HepG2 (cell line): ENCODE results near the gene LRRC32.

Source experiments
- ARNT ChIP-seq: fragments of 450-650 bp; IDR thresholded peaks from 2 replicates; pipeline ENCODE4 v1.6.1; 2017
- HOXA5 ChIP-seq: sonication (generic); formaldehyde crosslinking; IDR thresholded peaks from 2 replicates; pipeline ENCODE4 v1.4.0; 2020; ENCODE audit warnings: missing genetic modification reagents
- MYC ChIP-seq: sonication (generic); formaldehyde crosslinking; IDR thresholded peaks from 2 replicates; pipeline ENCODE4 v1.9.0; 2021; ENCODE audit warnings: missing genetic modification reagents, borderline replicate concordance
- NFE2L1 ChIP-seq: sonication (generic); formaldehyde crosslinking; IDR thresholded peaks from 2 replicates; pipeline ENCODE4 v1.4.0; 2020; ENCODE audit warnings: missing genetic modification reagents, mild to moderate bottlenecking, borderline replicate concordance
- NFKBIZ ChIP-seq: IDR thresholded peaks from 2 replicates; pipeline ENCODE4 v1.6.1; 2018; ENCODE audit warnings: missing genetic modification reagents, missing compliant biosample characterization
- RBAK ChIP-seq: sonication (generic); formaldehyde crosslinking; IDR thresholded peaks from 2 replicates; pipeline ENCODE4 v1.5.1; 2020; ENCODE audit warnings: mild to moderate bottlenecking, missing genetic modification reagents
- RBFOX2 ChIP-seq: fragments of 200-400 bp; formaldehyde crosslinking; IDR thresholded peaks from 2 replicates; pipeline ENCODE4 v1.6.1; 2017; ENCODE audit warnings: low read depth, mild to moderate bottlenecking, low read length
- SRSF1 ChIP-seq: fragments of 200-400 bp; formaldehyde crosslinking; optimal IDR thresholded peaks from 2 replicates; pipeline ENCODE3; 2017; ENCODE audit warnings: mild to moderate bottlenecking, low read depth, low read length, moderate library complexity
- ZNF24 ChIP-seq: fragments of 450-650 bp; IDR thresholded peaks from 2 replicates; pipeline ENCODE4 v1.6.1; 2017; ENCODE audit warnings: antibody characterized with exemption, mild to moderate bottlenecking
- TF ChIP-seq, protein P1 (sequence below), 2 experiments: fragments of 450-650 bp in 1 of 2; sonication (generic) in 1 of 2; formaldehyde crosslinking in 1 of 2; IDR thresholded peaks; 2 replicates each; pipeline versions ENCODE4 v1.6.1 to v1.8.0; 2016 to 2022; ENCODE audit warnings: antibody characterized with exemption in 1 of 2, mild to moderate bottlenecking in 1 of 2, missing genetic modification reagents in 1 of 2
- TF ChIP-seq, protein P2 (sequence below): sonication (generic); formaldehyde crosslinking; IDR thresholded peaks from 2 replicates; pipeline ENCODE4 v1.5.0; 2020; ENCODE audit warnings: mild to moderate bottlenecking, missing genetic modification reagents, moderate library complexity
- TF ChIP-seq, protein P3 (sequence below): IDR thresholded peaks from 2 replicates; pipeline ENCODE4 v1.6.1; 2016; ENCODE audit warnings: control low read depth
- TF ChIP-seq, protein P4 (sequence below): sonication (generic); formaldehyde crosslinking; IDR thresholded peaks from 2 replicates; pipeline ENCODE4 v1.4.0; 2020; ENCODE audit warnings: missing genetic modification reagents

DNA sequence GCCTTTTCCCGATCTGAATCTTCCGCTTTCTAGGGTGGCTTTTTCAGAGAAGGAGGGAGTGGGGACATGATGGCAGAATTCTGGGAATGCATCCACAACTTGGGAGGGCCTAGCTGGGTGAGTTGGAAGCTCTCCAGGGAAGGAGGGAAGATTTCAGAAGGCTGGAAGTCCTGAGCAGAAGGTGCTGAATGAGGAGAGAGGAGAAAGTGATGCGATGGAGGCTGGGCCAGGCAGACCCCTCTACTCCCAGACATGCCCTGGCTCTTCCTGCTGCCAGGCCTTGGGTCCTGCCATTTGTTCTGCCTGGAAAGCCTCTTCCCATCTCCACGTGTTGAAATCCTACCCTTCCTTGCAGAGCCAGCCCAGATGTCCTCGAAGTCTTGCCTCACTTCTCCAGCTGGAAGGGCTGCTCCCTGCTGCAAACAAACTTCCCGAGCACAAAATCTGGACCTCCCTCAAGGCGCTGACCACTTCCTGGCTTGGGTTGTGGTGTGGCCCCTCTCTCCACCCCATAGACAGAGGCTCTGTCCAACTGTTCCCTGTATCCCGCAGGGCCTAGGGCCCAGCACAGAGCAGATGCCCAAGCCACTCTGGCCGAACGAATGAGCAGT is 16.8 kb downstream of the LRRC32 start:
- no peak for TF ChIP-seq ARNT
- TF ChIP-seq ZNF24: no peak
- no peak for TF ChIP-seq RBAK
- TF ChIP-seq, protein P1, sequence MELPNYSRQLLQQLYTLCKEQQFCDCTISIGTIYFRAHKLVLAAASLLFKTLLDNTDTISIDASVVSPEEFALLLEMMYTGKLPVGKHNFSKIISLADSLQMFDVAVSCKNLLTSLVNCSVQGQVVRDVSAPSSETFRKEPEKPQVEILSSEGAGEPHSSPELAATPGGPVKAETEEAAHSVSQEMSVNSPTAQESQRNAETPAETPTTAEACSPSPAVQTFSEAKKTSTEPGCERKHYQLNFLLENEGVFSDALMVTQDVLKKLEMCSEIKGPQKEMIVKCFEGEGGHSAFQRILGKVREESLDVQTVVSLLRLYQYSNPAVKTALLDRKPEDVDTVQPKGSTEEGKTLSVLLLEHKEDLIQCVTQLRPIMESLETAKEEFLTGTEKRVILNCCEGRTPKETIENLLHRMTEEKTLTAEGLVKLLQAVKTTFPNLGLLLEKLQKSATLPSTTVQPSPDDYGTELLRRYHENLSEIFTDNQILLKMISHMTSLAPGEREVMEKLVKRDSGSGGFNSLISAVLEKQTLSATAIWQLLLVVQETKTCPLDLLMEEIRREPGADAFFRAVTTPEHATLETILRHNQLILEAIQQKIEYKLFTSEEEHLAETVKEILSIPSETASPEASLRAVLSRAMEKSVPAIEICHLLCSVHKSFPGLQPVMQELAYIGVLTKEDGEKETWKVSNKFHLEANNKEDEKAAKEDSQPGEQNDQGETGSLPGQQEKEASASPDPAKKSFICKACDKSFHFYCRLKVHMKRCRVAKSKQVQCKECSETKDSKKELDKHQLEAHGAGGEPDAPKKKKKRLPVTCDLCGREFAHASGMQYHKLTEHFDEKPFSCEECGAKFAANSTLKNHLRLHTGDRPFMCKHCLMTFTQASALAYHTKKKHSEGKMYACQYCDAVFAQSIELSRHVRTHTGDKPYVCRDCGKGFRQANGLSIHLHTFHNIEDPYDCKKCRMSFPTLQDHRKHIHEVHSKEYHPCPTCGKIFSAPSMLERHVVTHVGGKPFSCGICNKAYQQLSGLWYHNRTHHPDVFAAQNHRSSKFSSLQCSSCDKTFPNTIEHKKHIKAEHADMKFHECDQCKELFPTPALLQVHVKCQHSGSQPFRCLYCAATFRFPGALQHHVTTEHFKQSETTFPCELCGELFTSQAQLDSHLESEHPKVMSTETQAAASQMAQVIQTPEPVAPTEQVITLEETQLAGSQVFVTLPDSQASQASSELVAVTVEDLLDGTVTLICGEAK (IDR thresholded peaks at IDR 0.05): no peak
- TF ChIP-seq, protein P1 (CRISPR knock-in tag; IDR thresholded peaks at IDR 0.05): no peak
- TF ChIP-seq NFKBIZ (CRISPR knock-in tag): no peak
- TF ChIP-seq MYC (CRISPR knock-in tag): no peak
- no peak for TF ChIP-seq NFE2L1 (CRISPR knock-in tag)
- TF ChIP-seq, protein P2, sequence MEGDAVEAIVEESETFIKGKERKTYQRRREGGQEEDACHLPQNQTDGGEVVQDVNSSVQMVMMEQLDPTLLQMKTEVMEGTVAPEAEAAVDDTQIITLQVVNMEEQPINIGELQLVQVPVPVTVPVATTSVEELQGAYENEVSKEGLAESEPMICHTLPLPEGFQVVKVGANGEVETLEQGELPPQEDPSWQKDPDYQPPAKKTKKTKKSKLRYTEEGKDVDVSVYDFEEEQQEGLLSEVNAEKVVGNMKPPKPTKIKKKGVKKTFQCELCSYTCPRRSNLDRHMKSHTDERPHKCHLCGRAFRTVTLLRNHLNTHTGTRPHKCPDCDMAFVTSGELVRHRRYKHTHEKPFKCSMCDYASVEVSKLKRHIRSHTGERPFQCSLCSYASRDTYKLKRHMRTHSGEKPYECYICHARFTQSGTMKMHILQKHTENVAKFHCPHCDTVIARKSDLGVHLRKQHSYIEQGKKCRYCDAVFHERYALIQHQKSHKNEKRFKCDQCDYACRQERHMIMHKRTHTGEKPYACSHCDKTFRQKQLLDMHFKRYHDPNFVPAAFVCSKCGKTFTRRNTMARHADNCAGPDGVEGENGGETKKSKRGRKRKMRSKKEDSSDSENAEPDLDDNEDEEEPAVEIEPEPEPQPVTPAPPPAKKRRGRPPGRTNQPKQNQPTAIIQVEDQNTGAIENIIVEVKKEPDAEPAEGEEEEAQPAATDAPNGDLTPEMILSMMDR (CRISPR knock-in tag): no peak
- TF ChIP-seq, protein P3, sequence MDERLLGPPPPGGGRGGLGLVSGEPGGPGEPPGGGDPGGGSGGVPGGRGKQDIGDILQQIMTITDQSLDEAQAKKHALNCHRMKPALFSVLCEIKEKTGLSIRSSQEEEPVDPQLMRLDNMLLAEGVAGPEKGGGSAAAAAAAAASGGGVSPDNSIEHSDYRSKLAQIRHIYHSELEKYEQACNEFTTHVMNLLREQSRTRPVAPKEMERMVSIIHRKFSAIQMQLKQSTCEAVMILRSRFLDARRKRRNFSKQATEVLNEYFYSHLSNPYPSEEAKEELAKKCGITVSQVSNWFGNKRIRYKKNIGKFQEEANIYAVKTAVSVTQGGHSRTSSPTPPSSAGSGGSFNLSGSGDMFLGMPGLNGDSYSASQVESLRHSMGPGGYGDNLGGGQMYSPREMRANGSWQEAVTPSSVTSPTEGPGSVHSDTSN (CRISPR knock-in tag): no peak
- TF ChIP-seq RBFOX2: no peak
- no peak for TF ChIP-seq SRSF1
- TF ChIP-seq, protein P4, sequence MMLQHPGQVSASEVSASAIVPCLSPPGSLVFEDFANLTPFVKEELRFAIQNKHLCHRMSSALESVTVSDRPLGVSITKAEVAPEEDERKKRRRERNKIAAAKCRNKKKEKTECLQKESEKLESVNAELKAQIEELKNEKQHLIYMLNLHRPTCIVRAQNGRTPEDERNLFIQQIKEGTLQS (CRISPR knock-in tag): no peak
- no peak for TF ChIP-seq HOXA5 (CRISPR knock-in tag)
